Measurements from ENCODE around the gene SLX4IP.

SLX4IP gene

DNA sequence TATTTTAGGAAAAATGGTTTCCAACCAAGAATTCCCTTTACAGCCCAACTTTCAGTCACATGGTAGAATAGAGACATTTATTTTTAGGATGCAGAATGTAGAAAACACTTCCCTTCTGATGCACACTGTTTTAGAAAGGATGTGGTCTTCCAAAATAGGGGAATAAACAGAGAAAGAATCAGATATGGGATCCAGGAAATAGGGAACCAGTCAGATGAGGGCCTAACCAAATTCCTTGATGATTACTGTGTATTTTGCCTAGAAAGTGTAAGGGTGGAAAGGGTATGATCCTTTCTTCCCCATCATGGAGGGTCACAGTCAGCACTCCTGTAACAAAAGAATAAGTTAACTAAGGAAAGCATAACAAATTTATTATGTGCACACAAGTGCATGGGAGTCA lies 27.4 kb downstream of the SLX4IP start:
- no peak overlapping the region for H3K27ac ChIP-seq
- ChIA-PET POLR2A (ENCODE audit: low non-redundant PET) (no interaction called here), CTCF (no interaction called here)
- DNase-seq (ENCODE audit: low spot score): no peak
- TF ChIP-seq, protein P1, sequence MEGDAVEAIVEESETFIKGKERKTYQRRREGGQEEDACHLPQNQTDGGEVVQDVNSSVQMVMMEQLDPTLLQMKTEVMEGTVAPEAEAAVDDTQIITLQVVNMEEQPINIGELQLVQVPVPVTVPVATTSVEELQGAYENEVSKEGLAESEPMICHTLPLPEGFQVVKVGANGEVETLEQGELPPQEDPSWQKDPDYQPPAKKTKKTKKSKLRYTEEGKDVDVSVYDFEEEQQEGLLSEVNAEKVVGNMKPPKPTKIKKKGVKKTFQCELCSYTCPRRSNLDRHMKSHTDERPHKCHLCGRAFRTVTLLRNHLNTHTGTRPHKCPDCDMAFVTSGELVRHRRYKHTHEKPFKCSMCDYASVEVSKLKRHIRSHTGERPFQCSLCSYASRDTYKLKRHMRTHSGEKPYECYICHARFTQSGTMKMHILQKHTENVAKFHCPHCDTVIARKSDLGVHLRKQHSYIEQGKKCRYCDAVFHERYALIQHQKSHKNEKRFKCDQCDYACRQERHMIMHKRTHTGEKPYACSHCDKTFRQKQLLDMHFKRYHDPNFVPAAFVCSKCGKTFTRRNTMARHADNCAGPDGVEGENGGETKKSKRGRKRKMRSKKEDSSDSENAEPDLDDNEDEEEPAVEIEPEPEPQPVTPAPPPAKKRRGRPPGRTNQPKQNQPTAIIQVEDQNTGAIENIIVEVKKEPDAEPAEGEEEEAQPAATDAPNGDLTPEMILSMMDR (conservative IDR thresholded peaks at IDR 0.05; ENCODE audit: low read depth): no peak

DNA sequence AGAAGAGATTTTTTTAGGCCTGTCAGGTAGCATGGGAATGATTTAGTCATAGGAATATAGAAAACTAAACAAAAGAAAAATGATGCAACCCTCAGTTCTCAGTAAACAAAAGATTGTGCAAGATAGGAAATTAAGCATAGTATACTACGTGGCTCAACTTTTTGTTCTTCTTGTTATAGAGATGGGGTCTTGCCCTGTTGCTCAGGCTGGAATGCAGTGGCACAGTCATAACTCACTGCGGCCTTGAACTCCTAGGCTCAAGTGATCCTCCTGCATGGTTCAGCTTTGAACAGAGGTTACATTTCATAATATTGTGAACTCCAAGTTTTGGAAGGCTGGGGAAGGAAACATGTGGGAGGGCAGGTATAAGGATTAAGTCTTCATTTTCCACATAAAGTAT lies 28.5 kb downstream of the SLX4IP start:
- ChIA-PET POLR2A (ENCODE audit: low non-redundant PET) (no interaction called here), CTCF (no interaction called here)

DNA sequence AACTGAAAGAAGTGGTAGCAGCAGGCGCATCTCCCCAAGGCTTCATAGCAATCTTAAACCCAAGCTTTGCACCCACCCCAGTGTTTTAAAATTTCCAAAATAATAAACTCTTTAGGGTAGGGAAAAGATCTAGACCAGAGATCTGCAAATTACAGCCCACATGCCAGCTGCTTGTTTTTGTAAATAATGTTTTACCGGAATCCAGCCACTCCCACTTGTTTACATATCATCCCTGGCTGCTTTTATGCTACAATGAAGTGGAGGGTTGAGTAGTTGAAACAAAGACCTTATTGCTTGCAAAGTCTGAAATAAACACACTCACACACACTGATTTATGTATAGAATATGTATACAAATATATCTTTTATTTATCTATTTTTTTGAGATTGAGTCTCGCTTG lies 30.0 kb downstream of the SLX4IP start:
- ChIA-PET CTCF (no interaction called here), POLR2A (ENCODE audit: low non-redundant PET) (no interaction called here)
- TF ChIP-seq, protein P1 (conservative IDR thresholded peaks at IDR 0.05; ENCODE audit: low read depth): no peak
- H3K27ac ChIP-seq: no peak overlapping the region
- DNase-seq (ENCODE audit: low spot score): no peak

More for the DNA sequence above, 28.5 kb downstream of the SLX4IP start:
- TF ChIP-seq, protein P1 (conservative IDR thresholded peaks at IDR 0.05; ENCODE audit: low read depth): no peak
- H3K27ac ChIP-seq: no peak overlapping the region
- DNase-seq (ENCODE audit: low spot score): no peak

DNA sequence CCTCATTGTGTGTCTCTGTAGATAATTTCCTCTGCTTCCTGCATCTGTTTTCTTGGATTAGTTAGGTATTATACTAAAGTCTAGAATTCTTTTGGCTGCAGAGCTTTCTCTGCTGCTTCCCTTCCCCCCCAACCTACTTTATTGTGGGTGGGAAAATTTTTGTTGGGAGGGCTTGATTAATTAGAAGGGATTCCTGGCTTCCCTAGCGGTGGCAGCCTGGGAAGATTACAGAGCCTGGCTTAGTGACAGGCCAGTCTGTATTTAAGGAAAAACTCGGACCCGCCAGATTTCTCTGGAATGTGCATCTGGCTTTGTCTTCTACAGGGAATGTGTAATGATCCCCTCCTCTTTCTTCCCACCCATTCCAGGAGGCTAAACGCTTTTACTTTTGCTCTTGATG lies 31.2 kb downstream of the SLX4IP start:
- TF ChIP-seq, protein P1 (conservative IDR thresholded peaks at IDR 0.05; ENCODE audit: low read depth): no peak
- ChIA-PET CTCF (no interaction called here), POLR2A (ENCODE audit: low non-redundant PET) (no interaction called here)
- no peak overlapping the region for H3K27ac ChIP-seq
- no peak for DNase-seq (ENCODE audit: low spot score)

DNA sequence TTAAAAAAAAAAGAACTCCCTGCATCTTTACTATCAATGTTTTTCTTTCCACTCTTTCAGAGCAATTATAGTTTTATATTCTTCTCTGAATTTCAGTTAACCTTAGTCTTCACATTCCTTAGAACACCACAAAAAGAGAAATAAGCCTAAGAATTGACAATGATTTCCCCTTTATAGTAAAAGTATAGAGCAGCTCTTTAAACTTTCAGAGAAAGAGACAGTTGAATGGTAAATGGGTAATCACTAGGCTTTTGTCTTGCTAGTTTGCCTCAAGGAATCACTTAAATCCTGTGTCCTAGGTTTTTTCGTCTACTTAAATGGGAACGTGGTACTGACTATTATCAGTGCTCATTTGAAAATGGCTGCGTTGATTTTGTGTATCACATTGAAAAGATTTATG lies 31.8 kb downstream of the SLX4IP start:
- no peak for DNase-seq (ENCODE audit: low spot score)
- TF ChIP-seq, protein P1 (conservative IDR thresholded peaks at IDR 0.05; ENCODE audit: low read depth): no peak
- CTCF ChIA-PET: interaction anchor here (0.6 kb wide), 1 partner anchor 34 kb away, joined by 4 read pairs; no protein-coding TSS in a partner anchor
- no peak overlapping the region for H3K27ac ChIP-seq
- POLR2A ChIA-PET (ENCODE audit: low non-redundant PET): no interaction called here

DNA sequence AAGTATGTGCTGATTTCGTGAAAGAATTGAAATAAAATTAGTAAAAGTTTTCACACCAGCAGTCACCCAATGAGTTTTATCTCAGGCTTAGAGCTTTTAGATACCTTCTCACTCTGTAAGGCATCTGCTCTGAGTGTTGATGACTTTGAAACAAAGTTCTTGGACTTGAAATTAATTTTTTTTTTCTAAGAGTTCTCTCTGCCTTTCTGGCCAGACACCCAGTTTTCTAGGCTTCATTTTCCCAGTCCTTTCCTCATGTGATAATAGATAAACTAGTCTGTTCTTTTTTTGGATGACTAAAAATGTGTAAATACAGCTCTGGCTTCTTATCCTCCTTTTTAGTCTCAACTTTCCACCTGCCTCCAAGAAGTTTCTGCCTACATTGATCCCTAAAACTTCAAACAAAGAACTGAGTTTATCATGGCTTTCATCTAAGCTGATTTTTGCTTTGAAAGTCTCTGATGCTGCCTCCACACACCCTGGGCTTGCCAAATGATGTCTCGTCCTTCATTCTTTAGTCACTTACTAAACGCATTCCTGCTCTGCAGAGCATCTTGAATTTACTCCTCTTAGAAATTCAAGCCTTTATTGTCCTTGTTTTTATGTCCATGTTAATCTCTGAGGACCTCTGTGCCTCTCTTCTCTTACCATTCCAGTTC lies 32.7 kb downstream of the SLX4IP start:
- POLR2A ChIA-PET (ENCODE audit: low non-redundant PET): no interaction called here
- no peak overlapping the region for H3K27ac ChIP-seq
- TF ChIP-seq, protein P1 (conservative IDR thresholded peaks at IDR 0.05; ENCODE audit: low read depth): no peak
- no peak for DNase-seq (ENCODE audit: low spot score)
- CTCF ChIA-PET: no interaction called here
